Endothelial cell (in vitro differentiated cells): ENCODE results near the gene NTMT1. TPM values are rescaled to one million over a fixed set of nuclear protein-coding genes. Genes with fewer than 3 reads are reported as not detected.
"Not testable (repeated sequence)": the region's sequence is repeated elsewhere in the genome, so short reads cannot be mapped to it uniquely, and the experiment has no call there.

Source experiments
- DNase-seq: peaks from one replicate; pipeline ENCODE4 v3.0.0; 2021; ENCODE audit warnings: low spot score
- H3K27ac Mint-ChIP-seq: one replicate; pipeline ENCODE4 v1.8.0; 2021; ENCODE audit warnings: mixed read lengths, inconsistent platforms; ENCODE audit not compliant: unreplicated experiment
- H3K27me3 Mint-ChIP-seq: one replicate; pipeline ENCODE4 v1.8.0; 2021; ENCODE audit warnings: mild to moderate bottlenecking, moderate library complexity, mixed read lengths, inconsistent platforms; ENCODE audit not compliant: unreplicated experiment
- H3K36me3 Mint-ChIP-seq: one replicate; pipeline ENCODE4 v1.8.0; 2021; ENCODE audit warnings: mild to moderate bottlenecking, low read depth, mixed read lengths, inconsistent platforms; ENCODE audit not compliant: unreplicated experiment
- H3K4me1 Mint-ChIP-seq: one replicate; pipeline ENCODE4 v1.8.0; 2021; ENCODE audit warnings: mild to moderate bottlenecking, mixed read lengths, inconsistent platforms; ENCODE audit not compliant: unreplicated experiment
- H3K4me3 Mint-ChIP-seq: one replicate; pipeline ENCODE4 v1.8.0; 2021; ENCODE audit warnings: mild to moderate bottlenecking, mixed read lengths, inconsistent platforms; ENCODE audit not compliant: unreplicated experiment
- H3K9me3 Mint-ChIP-seq: one replicate; pipeline ENCODE4 v1.8.0; 2021; ENCODE audit warnings: mixed read lengths, inconsistent platforms; ENCODE audit not compliant: unreplicated experiment
- CTCF ChIP-seq: fragments of 200-600 bp; sonication (generic); IDR thresholded peaks from one replicate; pipeline ENCODE4 v1.5.0; 2021; ENCODE audit warnings: antibody characterized with exemption; ENCODE audit not compliant: unreplicated experiment
- total RNA-seq: library from RNA; stranded (reverse); fragmentation: NEBNext Ultra II Directional; extraction: Animal tissue kit (Norgen Biotek cat#: 25700); gene quantifications from one replicate; pipeline ENCODE4 v1.2.1, GENCODE V29; 2021; ENCODE audit not compliant: unreplicated experiment

NTMT1 gene
- total RNA-seq, 1 donor from 2014 or later: 16.7 TPM

- no peak overlapping the region for H3K4me3 Mint-ChIP-seq
- H3K36me3 Mint-ChIP-seq: no peaks in the 10 kb centered on the region
- no peak overlapping the region for H3K27ac Mint-ChIP-seq
- peaks cover 6% of the 10 kb centered on the region for H3K4me1 Mint-ChIP-seq
- TF ChIP-seq CTCF: no peak
- H3K27me3 Mint-ChIP-seq: peaks cover 2% of the 10 kb centered on the region
- no peaks in the 10 kb centered on the region for H3K9me3 Mint-ChIP-seq
- no peak for DNase-seq
Measured at GRCh38 chr9:129654554-129655040, 28.6 kb downstream of the NTMT1 start.

- peaks cover 2% of the 10 kb centered on the region for H3K27me3 Mint-ChIP-seq
- no peak overlapping the region for H3K27ac Mint-ChIP-seq
- H3K4me3 Mint-ChIP-seq: no peak overlapping the region
- peaks cover 6% of the 10 kb centered on the region for H3K4me1 Mint-ChIP-seq
- no peaks in the 10 kb centered on the region for H3K36me3 Mint-ChIP-seq
- no peak for DNase-seq
- TF ChIP-seq CTCF: no peak
- H3K9me3 Mint-ChIP-seq: no peaks in the 10 kb centered on the region
Measured at GRCh38 chr9:129655154-129655553, 29.2 kb downstream of the NTMT1 start.

- Mint-ChIP-seq H3K4me3 (no peak overlapping the region), H3K9me3 (no peaks in the 10 kb centered on the region), H3K27ac (no peak overlapping the region), H3K36me3 (no peaks in the 10 kb centered on the region), H3K4me1 (peaks cover 6% of the 10 kb centered on the region), H3K27me3 (peaks cover 2% of the 10 kb centered on the region)
- TF ChIP-seq CTCF: no peak
- DNase-seq: no peak
Measured at GRCh38 chr9:129655696-129656095, 29.7 kb downstream of the NTMT1 start.

GRCh38 chr9:129656795-129657390 is 30.9 kb downstream of the NTMT1 start:
- H3K27me3 Mint-ChIP-seq: no peaks in the 10 kb centered on the region
- no peak overlapping the region for H3K27ac Mint-ChIP-seq
- no peak for DNase-seq
- H3K9me3 Mint-ChIP-seq: no peaks in the 10 kb centered on the region
- no peaks in the 10 kb centered on the region for H3K36me3 Mint-ChIP-seq
- no peak overlapping the region for H3K4me3 Mint-ChIP-seq
- peaks cover 6% of the 10 kb centered on the region for H3K4me1 Mint-ChIP-seq
- no peak for TF ChIP-seq CTCF

GRCh38 chr9:129661029-129661428 is 35.1 kb downstream of the NTMT1 start:
- H3K27me3 Mint-ChIP-seq: peaks cover 6% of the 10 kb centered on the region
- H3K27ac Mint-ChIP-seq: no peak overlapping the region
- no peak for TF ChIP-seq CTCF
- H3K4me3 Mint-ChIP-seq: no peak overlapping the region
- no peaks in the 10 kb centered on the region for H3K9me3 Mint-ChIP-seq
- peaks cover 4% of the 10 kb centered on the region for H3K4me1 Mint-ChIP-seq
- no peak for DNase-seq
- no peaks in the 10 kb centered on the region for H3K36me3 Mint-ChIP-seq

- DNase-seq, H3K4me1 Mint-ChIP-seq, H3K4me3 Mint-ChIP-seq, H3K36me3 Mint-ChIP-seq, H3K9me3 Mint-ChIP-seq, H3K27ac Mint-ChIP-seq, H3K27me3 Mint-ChIP-seq: not testable (repeated sequence)
Measured at GRCh38 chr9:129662239-129662638, 36.3 kb downstream of the NTMT1 start.
